A549 (cell line): ENCODE measurements around the gene CEP290. TPM values are rescaled to one million over a fixed set of nuclear protein-coding genes. Genes with fewer than 3 reads are reported as not detected.
"Not testable (repeated sequence)": the region's sequence is repeated elsewhere in the genome, so short reads cannot be mapped to it uniquely, and the experiment has no call there.

Experiments used
- ATAC-seq, 2 experiments: fragments of 200-7000 bp in 1 of 2; fragments of >200 bp in 1 of 2; cut with Nextera tagmentation in 1 of 2; cut with Tn5 transposase in 1 of 2; 3 replicates each; pipeline versions ENCODE4 v1.8.0 to v1.9.1; 2018 to 2020; ENCODE audit warnings: mild to moderate bottlenecking in 1 of 2, moderate library complexity in 1 of 2
- CTCF ChIA-PET: fragments of 300-600 bp; sonication (Branson Sonifier 250); formaldehyde crosslinking; extraction: SDS; loops from one replicate; lab custom pipeline; 2021; ENCODE audit warnings: antibody characterized with exemption, inconsistent platforms; lab: Yijun Ruan, JAX
- POLR2A ChIA-PET: fragments of 350-600 bp; formaldehyde crosslinking; extraction: SDS; loops from one replicate; lab custom pipeline; 2021; ENCODE audit warnings: antibody characterized with exemption, inconsistent platforms; lab: Yijun Ruan, JAX
- DNase-seq, 2 experiments: peaks; one replicate each; pipeline versions ENCODE4 v3.0.0 to v3.0.0-alpha.2; 2011 to 2016; ENCODE audit warnings: low read depth in 1 of 2, low spot score in 1 of 2
- FAIRE-seq: peaks from 2 replicates; lab custom pipeline; 2011; peaks lifted over from hg19 to GRCh38; lab: Jason Lieb, UNC
- H3K27ac ChIP-seq, 2 experiments: fragments of >200 bp; sonication (Bioruptor Twin); formaldehyde crosslinking; 3 replicates each; pipeline ENCODE4 v1.5.1; 2016 to 2017
- H3K4me1 ChIP-seq: fragments of >200 bp; sonication (Bioruptor Twin); formaldehyde crosslinking; 3 replicates; pipeline ENCODE4 v1.6.1; 2016
- H3K4me2 ChIP-seq: fragments of >200 bp; sonication (Bioruptor Twin); formaldehyde crosslinking; 3 replicates; pipeline ENCODE4 v1.6.1; 2016
- H3K4me3 ChIP-seq: fragments of >200 bp; sonication (Bioruptor Twin); formaldehyde crosslinking; 3 replicates; pipeline ENCODE4 v1.5.1; 2016
- H3K9me3 ChIP-seq: fragments of >200 bp; sonication (Bioruptor Twin); formaldehyde crosslinking; 3 replicates; pipeline ENCODE4 v1.6.1; 2016
- CBX8 ChIP-seq: fragments of 200-600 bp; sonication (generic); IDR thresholded peaks from 2 replicates; pipeline ENCODE4 v1.6.1; 2016
- CEBPB ChIP-seq, 2 experiments: fragments of >200 bp in 1 of 2; sonication (Bioruptor Twin) in 1 of 2; formaldehyde crosslinking in 1 of 2; IDR thresholded peaks; 2 replicates each; pipeline ENCODE4 v1.6.1; 2012 to 2016
- EHMT2 ChIP-seq: fragments of 200-600 bp; sonication (generic); IDR thresholded peaks from 2 replicates; pipeline ENCODE4 v1.6.1; 2016; ENCODE audit warnings: antibody characterized with exemption, low read depth, mild to moderate bottlenecking, moderate library complexity
- ESRRA ChIP-seq: fragments of 150-350 bp; IDR thresholded peaks from 2 replicates; pipeline ENCODE4 v1.6.1; 2014; ENCODE audit warnings: mild to moderate bottlenecking, low read length, borderline replicate concordance
- FOSL2 ChIP-seq, 2 experiments: fragments of 450-650 bp in 1 of 2; fragments of >200 bp in 1 of 2; sonication (Bioruptor Twin) in 1 of 2; formaldehyde crosslinking; IDR thresholded peaks; 2 replicates each; pipeline versions ENCODE4 v1.5.0 to v1.6.1; 2016 to 2020; ENCODE audit warnings: mild to moderate bottlenecking in 1 of 2, moderate library complexity in 1 of 2
- FOXS1 ChIP-seq: fragments of 250-450 bp; sonication (Bioruptor Pico); IDR thresholded peaks from 2 replicates; pipeline ENCODE4 v1.5.0; 2020; ENCODE audit warnings: mild to moderate bottlenecking, moderate library complexity
- JUNB ChIP-seq: fragments of >200 bp; sonication (Bioruptor Twin); formaldehyde crosslinking; IDR thresholded peaks from 2 replicates; pipeline ENCODE4 v1.6.1; 2016
- KDM5A ChIP-seq: fragments of 200-600 bp; sonication (generic); IDR thresholded peaks from 2 replicates; pipeline ENCODE4 v1.6.1; 2016; ENCODE audit warnings: antibody characterized with exemption, mild to moderate bottlenecking
- MAFK ChIP-seq: fragments of 450-650 bp; IDR thresholded peaks from 2 replicates; pipeline ENCODE4 v1.6.1; 2014; ENCODE audit not compliant: partially characterized antibody
- NFE2L2 ChIP-seq: fragments of 150-350 bp; conservative IDR thresholded peaks from 2 replicates; pipeline ENCODE4 v1.6.1; 2014; ENCODE audit warnings: low read length
- POLR2A ChIP-seq: IDR thresholded peaks from 2 replicates; pipeline ENCODE4 v1.6.1; 2012; ENCODE audit warnings: mild to moderate bottlenecking, low read length
- TP53 ChIP-seq: fragments of 250-450 bp; sonication (Bioruptor Pico); IDR thresholded peaks from 2 replicates; pipeline ENCODE4 v1.5.0; 2021; ENCODE audit warnings: mild to moderate bottlenecking, moderate library complexity
- ZC3H11A ChIP-seq: fragments of 450-650 bp; IDR thresholded peaks from 2 replicates; pipeline ENCODE4 v1.6.1; 2014; ENCODE audit warnings: antibody characterized with exemption, mild to moderate bottlenecking
- ZSCAN20 ChIP-seq: fragments of 250-450 bp; sonication (Bioruptor Pico); IDR thresholded peaks from 2 replicates; pipeline ENCODE4 v1.8.0; 2022; ENCODE audit warnings: mild to moderate bottlenecking, moderate library complexity
- WGBS: methylation state at CpG from one replicate; pipeline ENCODE4 v1.1.6; 2017; ENCODE audit errors: missing lambda C conversion rate; 5-methylcytosine and 5-hydroxymethylcytosine counted together
- polyA plus RNA-seq, 4 experiments: library from polyadenylated mRNA; depleted of rRNA in 3 of 4; stranded (reverse); fragments of >200 nt; fragmentation: RNase III in 1 of 4; extraction: RNeasy Plus Mini Kit Qiagen cat#74134 plus additional on column Dnase treatment in 1 of 4; gene quantifications; 2 replicates in 3 of 4; 3 replicates in 1 of 4; pipeline ENCODE4 v1.2.3, GENCODE V29; 2011 to 2017
- TF ChIP-seq, protein P1 (sequence below): IDR thresholded peaks from 2 replicates; pipeline ENCODE4 v1.6.1; 2012
- TF ChIP-seq, protein P2 (sequence below): fragments of 450-650 bp; IDR thresholded peaks from 2 replicates; pipeline ENCODE4 v1.6.1; 2014; ENCODE audit warnings: antibody characterized with exemption
- TF ChIP-seq, protein P3 (sequence below): fragments of 250-450 bp; sonication (Bioruptor Pico); IDR thresholded peaks from 2 replicates; pipeline ENCODE4 v1.5.0; 2020; ENCODE audit warnings: low read depth, mild to moderate bottlenecking, moderate library complexity

CEP290 gene
- polyA plus RNA-seq, 2 of the 4 experiments (the other 2 are of a cell fraction) = 6.7 to 23.1 TPM

DNA sequence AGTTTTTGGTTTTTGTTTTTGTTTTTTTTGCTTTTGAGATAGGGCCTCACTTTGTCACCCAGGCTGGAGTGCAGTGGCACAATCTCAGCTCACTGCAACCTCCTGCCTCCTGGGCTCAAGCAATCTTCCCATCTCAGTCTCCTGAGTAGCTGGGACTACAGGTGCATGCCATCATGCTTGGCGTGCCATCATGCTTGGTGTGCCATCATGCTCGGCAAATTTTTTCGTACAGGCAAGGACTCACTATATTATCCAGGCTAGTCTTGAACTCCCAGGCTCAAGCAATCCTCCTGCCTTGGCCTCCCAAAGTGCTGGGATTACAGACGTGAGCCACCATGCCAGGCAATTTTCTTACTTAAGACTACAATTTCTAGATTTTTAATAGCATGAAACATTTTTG is 2.2 kb downstream of the CEP290 start:
- DNase-seq, FAIRE-seq: not testable (repeated sequence)

DNA sequence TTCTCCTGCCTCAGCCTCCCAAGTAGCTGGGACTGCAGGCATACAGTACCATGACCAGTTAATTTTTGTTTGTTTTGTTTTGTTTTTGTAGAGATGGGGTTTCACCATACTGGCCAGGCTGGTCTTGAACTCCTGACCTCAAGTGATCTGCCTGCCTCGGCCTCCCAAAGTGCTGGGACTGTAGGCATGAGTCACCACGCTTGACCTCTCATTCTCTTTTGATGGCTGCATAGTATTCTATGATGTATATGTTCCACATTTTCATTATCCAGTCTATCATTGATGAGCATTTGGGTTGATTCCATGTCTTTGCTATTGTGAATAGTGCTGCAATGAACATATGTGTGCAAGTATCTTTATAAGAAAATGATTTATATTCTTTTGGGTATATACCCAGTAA is 8.7 kb downstream of the CEP290 start:
- WGBS = 91% methylated on average over 2 of the region's 2 CpGs
- POLR2A ChIA-PET; DNase-seq; H3K4me1 ChIP-seq; FAIRE-seq; ATAC-seq; H3K9me3 ChIP-seq; CTCF ChIA-PET; H3K4me3 ChIP-seq; H3K4me2 ChIP-seq; TF ChIP-seq FOSL2 (IDR thresholded peaks at IDR 0.05): not testable (repeated sequence)
- peak overlapping the region in 1 of 2 experiments; percentile 77; a peak in 3 of 6 replicates for H3K27ac ChIP-seq
- 0 out of 2 replicates have a peak, but pooled peaks have one; percentile 19 for TF ChIP-seq FOSL2 (CRISPR knock-in tag; IDR thresholded peaks at IDR 0.05)

More for the DNA sequence above, 2.2 kb downstream of the CEP290 start:
- H3K9me3 ChIP-seq, H3K4me2 ChIP-seq, CTCF ChIA-PET, H3K27ac ChIP-seq, ATAC-seq, POLR2A ChIA-PET, H3K4me3 ChIP-seq: not testable (repeated sequence)
- TF ChIP-seq MAFK = peak; percentile 9
- 94% methylated on average over 4 of the region's 4 CpGs for WGBS
- H3K4me1 ChIP-seq = peaks cover 19% of the 10 kb centered on the region

DNA sequence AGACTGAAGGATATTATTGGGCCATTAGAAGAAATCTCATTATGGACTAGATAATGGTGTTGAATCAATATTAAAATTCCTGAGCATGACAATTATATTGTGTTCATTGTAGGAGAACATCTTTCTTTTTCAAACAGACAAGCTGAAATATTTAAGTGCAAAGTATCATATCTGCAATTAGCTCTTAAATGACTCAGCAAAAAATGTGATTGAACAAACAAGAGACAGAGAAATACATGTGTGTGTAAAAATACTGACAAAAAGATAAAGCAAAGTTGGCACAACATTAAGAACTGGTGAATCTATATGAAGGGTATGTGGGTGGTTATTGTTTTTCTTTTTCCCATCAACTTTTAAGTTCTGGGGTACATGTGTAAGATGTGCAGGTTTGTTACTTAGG is 9.5 kb downstream of the CEP290 start:
- FAIRE-seq (peak; percentile 61), DNase-seq (no peak), ATAC-seq (no peak)
- H3K27ac ChIP-seq = peak overlapping the region; percentile 21 to 77
- H3K4me3 ChIP-seq = no peak overlapping the region
- TF ChIP-seq MAFK = peak; percentile 98
- TF ChIP-seq POLR2A = no peak
- no peak for TF ChIP-seq JUNB
- peak; percentile 98 for TF ChIP-seq NFE2L2
- POLR2A ChIA-PET = no interaction called here
- CTCF ChIA-PET = no interaction called here
- H3K4me2 ChIP-seq = peak overlapping the region; percentile 30; the same call in 2 of the 3 replicates
- H3K4me1 ChIP-seq = peaks cover 9% of the 10 kb centered on the region
- H3K9me3 ChIP-seq = no peaks in the 10 kb centered on the region

DNA sequence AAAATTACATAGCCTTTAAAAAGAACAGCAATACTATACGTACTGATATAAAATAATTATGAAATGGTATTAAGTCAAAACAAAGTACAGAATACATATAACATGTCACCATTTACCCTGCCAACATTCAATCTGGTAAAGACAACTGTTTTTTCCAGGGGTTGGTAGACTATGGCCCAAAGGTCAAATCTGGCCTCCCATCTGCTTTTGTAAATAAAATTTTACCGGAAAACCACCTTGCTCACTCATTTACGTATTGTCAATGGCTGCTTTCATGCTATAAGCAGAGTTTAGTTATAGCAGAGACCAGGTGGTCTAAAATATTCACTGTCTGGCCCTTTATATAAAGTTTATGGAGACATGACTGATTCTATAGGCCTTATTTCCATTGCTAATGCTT is 14.0 kb downstream of the CEP290 start:
- CTCF ChIA-PET = no interaction called here
- peaks cover 9% of the 10 kb centered on the region for H3K4me1 ChIP-seq
- peak; percentile 18 for FAIRE-seq
- H3K9me3 ChIP-seq = no peaks in the 10 kb centered on the region
- DNase-seq = no peak
- POLR2A ChIA-PET = no interaction called here
- TF ChIP-seq ESRRA (no peak), CEBPB (IDR thresholded peaks at IDR 0.05) (no peak)
- H3K4me3 ChIP-seq = no peak overlapping the region
- no peak overlapping the region for H3K27ac ChIP-seq
- WGBS = 93% methylated on average over 3 of the region's 3 CpGs
- no peak for ATAC-seq
- H3K4me2 ChIP-seq = no peak overlapping the region

DNA sequence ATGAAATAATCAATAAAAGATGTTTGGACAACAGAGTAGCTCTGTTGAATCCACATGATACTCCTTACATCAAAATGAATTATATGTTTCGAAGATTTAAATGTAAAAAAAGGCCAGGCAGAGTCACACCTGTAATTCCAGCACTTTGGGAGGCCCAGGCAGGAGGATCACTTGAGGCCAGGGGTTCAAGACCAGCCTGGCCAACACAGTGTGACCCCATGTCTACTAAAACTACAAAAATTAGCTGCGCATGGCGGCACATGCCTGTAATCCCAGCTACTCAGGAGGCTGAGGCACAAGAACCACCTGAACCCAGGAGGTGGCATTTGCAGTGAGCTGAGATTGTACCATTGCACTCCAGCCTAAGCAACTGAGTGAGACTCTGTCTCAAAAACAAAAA is 14.8 kb downstream of the CEP290 start:
- ChIA-PET POLR2A (no interaction called here), CTCF (interaction anchor here (0.6 kb wide), 1 partner anchor 1391 kb away, joined by 3 read pairs; no protein-coding TSS in a partner anchor)
- no peak overlapping the region for H3K4me3 ChIP-seq
- H3K9me3 ChIP-seq = no peaks in the 10 kb centered on the region
- 94% methylated on average over 3 of the region's 3 CpGs for WGBS
- no peak for DNase-seq
- TF ChIP-seq TP53 (CRISPR knock-in tag) (no peak), EHMT2 (no peak), KDM5A (no peak), FOXS1 (CRISPR knock-in tag) (no peak), CEBPB (IDR thresholded peaks at IDR 0.05) (no peak), CBX8 (no peak), ZC3H11A (no peak), ZSCAN20 (CRISPR knock-in tag) (no peak)
- TF ChIP-seq, protein P1, sequence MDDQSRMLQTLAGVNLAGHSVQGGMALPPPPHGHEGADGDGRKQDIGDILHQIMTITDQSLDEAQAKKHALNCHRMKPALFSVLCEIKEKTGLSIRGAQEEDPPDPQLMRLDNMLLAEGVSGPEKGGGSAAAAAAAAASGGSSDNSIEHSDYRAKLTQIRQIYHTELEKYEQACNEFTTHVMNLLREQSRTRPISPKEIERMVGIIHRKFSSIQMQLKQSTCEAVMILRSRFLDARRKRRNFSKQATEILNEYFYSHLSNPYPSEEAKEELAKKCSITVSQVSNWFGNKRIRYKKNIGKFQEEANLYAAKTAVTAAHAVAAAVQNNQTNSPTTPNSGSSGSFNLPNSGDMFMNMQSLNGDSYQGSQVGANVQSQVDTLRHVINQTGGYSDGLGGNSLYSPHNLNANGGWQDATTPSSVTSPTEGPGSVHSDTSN = no peak
- TF ChIP-seq, protein P2, sequence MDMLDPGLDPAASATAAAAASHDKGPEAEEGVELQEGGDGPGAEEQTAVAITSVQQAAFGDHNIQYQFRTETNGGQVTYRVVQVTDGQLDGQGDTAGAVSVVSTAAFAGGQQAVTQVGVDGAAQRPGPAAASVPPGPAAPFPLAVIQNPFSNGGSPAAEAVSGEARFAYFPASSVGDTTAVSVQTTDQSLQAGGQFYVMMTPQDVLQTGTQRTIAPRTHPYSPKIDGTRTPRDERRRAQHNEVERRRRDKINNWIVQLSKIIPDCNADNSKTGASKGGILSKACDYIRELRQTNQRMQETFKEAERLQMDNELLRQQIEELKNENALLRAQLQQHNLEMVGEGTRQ = no peak
- TF ChIP-seq, protein P3, sequence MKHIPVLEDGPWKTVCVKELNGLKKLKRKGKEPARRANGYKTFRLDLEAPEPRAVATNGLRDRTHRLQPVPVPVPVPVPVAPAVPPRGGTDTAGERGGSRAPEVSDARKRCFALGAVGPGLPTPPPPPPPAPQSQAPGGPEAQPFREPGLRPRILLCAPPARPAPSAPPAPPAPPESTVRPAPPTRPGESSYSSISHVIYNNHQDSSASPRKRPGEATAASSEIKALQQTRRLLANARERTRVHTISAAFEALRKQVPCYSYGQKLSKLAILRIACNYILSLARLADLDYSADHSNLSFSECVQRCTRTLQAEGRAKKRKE (CRISPR knock-in tag) = no peak
- no peak for ATAC-seq
- H3K4me2 ChIP-seq = no peak overlapping the region
- FAIRE-seq = no peak
- H3K27ac ChIP-seq = no peak overlapping the region
- peaks cover 1% of the 10 kb centered on the region for H3K4me1 ChIP-seq
